ENCODE data around the gene HADHA.

The HADHA gene

GRCh38 chr2:26224095-26224494, 20.3 kb downstream of the HADHA start:
- no peak overlapping the region for H3K27ac ChIP-seq
- TF ChIP-seq ZFX (IDR thresholded peaks at IDR 0.05; ENCODE audit: borderline replicate concordance) (no peak), CTCF (IDR thresholded peaks at IDR 0.05) (no peak)

GRCh38 chr2:26223018-26223417, 21.4 kb downstream of the HADHA start:
- H3K27ac ChIP-seq = no peak overlapping the region
- TF ChIP-seq CTCF (IDR thresholded peaks at IDR 0.05) = no peak
- TF ChIP-seq ZFX (IDR thresholded peaks at IDR 0.05; ENCODE audit: borderline replicate concordance) = no peak

- no peak overlapping the region for H3K27ac ChIP-seq
- TF ChIP-seq CTCF (IDR thresholded peaks at IDR 0.05) (no peak), ZFX (IDR thresholded peaks at IDR 0.05; ENCODE audit: borderline replicate concordance) (no peak)
These were observed 26.7 kb downstream of the HADHA start for GRCh38 chr2:26217720-26218119.

GRCh38 chr2:26216587-26216986, 27.8 kb downstream of the HADHA start:
- TF ChIP-seq ZFX (IDR thresholded peaks at IDR 0.05; ENCODE audit: borderline replicate concordance) (no peak), CTCF (IDR thresholded peaks at IDR 0.05) (no peak)
- no peak overlapping the region for H3K27ac ChIP-seq

- H3K27ac ChIP-seq = no peak overlapping the region
- no peak for TF ChIP-seq CTCF (IDR thresholded peaks at IDR 0.05)
- TF ChIP-seq ZFX (IDR thresholded peaks at IDR 0.05; ENCODE audit: borderline replicate concordance) = no peak
These were observed 28.6 kb downstream of the HADHA start for GRCh38 chr2:26215833-26216232.

- H3K27ac ChIP-seq = no peak overlapping the region
- TF ChIP-seq ZFX (IDR thresholded peaks at IDR 0.05; ENCODE audit: borderline replicate concordance) (no peak), CTCF (IDR thresholded peaks at IDR 0.05) (no peak)
These were observed 29.7 kb downstream of the HADHA start for GRCh38 chr2:26214759-26215158.

- TF ChIP-seq CTCF (IDR thresholded peaks at IDR 0.05) = no peak
- TF ChIP-seq ZFX (IDR thresholded peaks at IDR 0.05; ENCODE audit: borderline replicate concordance) = no peak
- H3K27ac ChIP-seq = no peak overlapping the region
These were observed 32.4 kb downstream of the HADHA start for GRCh38 chr2:26212011-26212410.

All from 22Rv1 (cell line).